ENCODE data around the gene PDPK1. TPM values are rescaled to one million over a fixed set of nuclear protein-coding genes. Genes with fewer than 3 reads are reported as not detected.
A peak's percentile ranks its signal among the peaks of the same experiment; 100 is the strongest.

The PDPK1 gene
- total and polyA plus RNA-seq, 2 donors (not counting 1 experiment from before 2014, with no cell fraction given) = 25.9 to 30.7 TPM

GRCh38 chr16:2515180-2515851, 22.5 kb upstream of the PDPK1 start:
- Histone ChIP-seq H4K20me1 (ENCODE audit: control insufficient read depth, extremely low read depth, insufficient read depth, low read length) (peaks cover 2% of the 10 kb centered on the region), H3K4me3 (replicated peaks in 1 of 4; ENCODE audit: control extremely low read depth in 1 of 4, insufficient read depth in 1 of 4, low read depth in 3 of 4, low read length in 4 of 4) (peak overlapping the region; percentile 57 to 96 (median 90)), H2AFZ (ENCODE audit: low read length) (no peak overlapping the region), H3K4me1 (ENCODE audit: control insufficient read depth, extremely low read depth, insufficient read depth, low read length) (peaks cover 23% of the 10 kb centered on the region), H3K27ac (ENCODE audit: insufficient read depth, low read length) (peak overlapping the region; percentile 90), H3K79me2 (ENCODE audit: control insufficient read depth, insufficient read depth, low read length) (peaks cover 57% of the 10 kb centered on the region), H3K4me2 (ENCODE audit: extremely low read depth, insufficient read depth, low read length) (peak overlapping the region; percentile 89), H3K9me3 (ENCODE audit: control insufficient read depth, insufficient read depth, low read depth, low read length) (no peaks in the 10 kb centered on the region), H3K27me3 (ENCODE audit: control insufficient read depth, insufficient read depth, low read length) (no peaks in the 10 kb centered on the region), H3K9ac (ENCODE audit: insufficient read depth, low read length) (peak overlapping the region; percentile 96), H3K36me3 (ENCODE audit: control insufficient read depth, insufficient read depth, low read length) (peaks cover 8% of the 10 kb centered on the region)
- DNase-seq (ENCODE audit: low read depth in 2 of 2) = no peak
- TF ChIP-seq CTCF (conservative IDR thresholded peaks at IDR 0.05 in 1 of 2, IDR thresholded peaks at IDR 0.05 in 1 of 2; ENCODE audit: low read depth in 1 of 2, low read length in 2 of 2) (no peak), EZH2 (IDR thresholded peaks at IDR 0.05; ENCODE audit: low read length, missing control alignments) (no peak)

- Histone ChIP-seq H4K20me1 (ENCODE audit: control insufficient read depth, extremely low read depth, insufficient read depth, low read length) (peaks cover 2% of the 10 kb centered on the region), H3K79me2 (ENCODE audit: control insufficient read depth, insufficient read depth, low read length) (peaks cover 67% of the 10 kb centered on the region), H3K9me3 (ENCODE audit: control insufficient read depth, insufficient read depth, low read depth, low read length) (no peaks in the 10 kb centered on the region), H3K4me3 (replicated peaks in 1 of 4; ENCODE audit: control extremely low read depth in 1 of 4, insufficient read depth in 1 of 4, low read depth in 3 of 4, low read length in 4 of 4) (peak overlapping the region in 2 of 4 experiments; percentile 1 to 96), H3K36me3 (ENCODE audit: control insufficient read depth, insufficient read depth, low read length) (peaks cover 8% of the 10 kb centered on the region), H2AFZ (ENCODE audit: low read length) (no peak overlapping the region), H3K27me3 (ENCODE audit: control insufficient read depth, insufficient read depth, low read length) (no peaks in the 10 kb centered on the region), H3K9ac (ENCODE audit: insufficient read depth, low read length) (no peak overlapping the region), H3K4me1 (ENCODE audit: control insufficient read depth, extremely low read depth, insufficient read depth, low read length) (peaks cover 20% of the 10 kb centered on the region), H3K27ac (ENCODE audit: insufficient read depth, low read length) (no peak overlapping the region), H3K4me2 (ENCODE audit: extremely low read depth, insufficient read depth, low read length) (peak overlapping the region; percentile 89)
- no peak for DNase-seq (ENCODE audit: low read depth in 2 of 2)
- TF ChIP-seq CTCF (conservative IDR thresholded peaks at IDR 0.05 in 1 of 2, IDR thresholded peaks at IDR 0.05 in 1 of 2; ENCODE audit: low read depth in 1 of 2, low read length in 2 of 2) = no peak
- TF ChIP-seq EZH2 (IDR thresholded peaks at IDR 0.05; ENCODE audit: low read length, missing control alignments) = no peak
These were observed 21.2 kb upstream of the PDPK1 start for GRCh38 chr16:2516391-2517240.

- Histone ChIP-seq H3K9ac (ENCODE audit: insufficient read depth, low read length) (no peak overlapping the region), H3K79me2 (ENCODE audit: control insufficient read depth, insufficient read depth, low read length) (peaks cover 70% of the 10 kb centered on the region), H3K4me1 (ENCODE audit: control insufficient read depth, extremely low read depth, insufficient read depth, low read length) (peaks cover 19% of the 10 kb centered on the region), H3K4me2 (ENCODE audit: extremely low read depth, insufficient read depth, low read length) (peak overlapping the region; percentile 27), H2AFZ (ENCODE audit: low read length) (no peak overlapping the region), H3K27ac (ENCODE audit: insufficient read depth, low read length) (peak overlapping the region; percentile 31), H3K4me3 (replicated peaks in 1 of 4; ENCODE audit: control extremely low read depth in 1 of 4, insufficient read depth in 1 of 4, low read depth in 3 of 4, low read length in 4 of 4) (no peak overlapping the region), H3K9me3 (ENCODE audit: control insufficient read depth, insufficient read depth, low read depth, low read length) (no peaks in the 10 kb centered on the region), H3K27me3 (ENCODE audit: control insufficient read depth, insufficient read depth, low read length) (no peaks in the 10 kb centered on the region), H3K36me3 (ENCODE audit: control insufficient read depth, insufficient read depth, low read length) (peaks cover 12% of the 10 kb centered on the region), H4K20me1 (ENCODE audit: control insufficient read depth, extremely low read depth, insufficient read depth, low read length) (peaks cover 2% of the 10 kb centered on the region)
- DNase-seq (ENCODE audit: low read depth in 2 of 2) = no peak
- TF ChIP-seq CTCF (conservative IDR thresholded peaks at IDR 0.05 in 1 of 2, IDR thresholded peaks at IDR 0.05 in 1 of 2; ENCODE audit: low read depth in 1 of 2, low read length in 2 of 2) (no peak), EZH2 (IDR thresholded peaks at IDR 0.05; ENCODE audit: low read length, missing control alignments) (no peak)
These were observed 19.7 kb upstream of the PDPK1 start for GRCh38 chr16:2517954-2518605.
